Activated CD4-positive, alpha-beta T cell treated with anti-CD3 and anti-CD28 coated beads for 1 hour (primary cell): Measurements from ENCODE around the gene ITPRID2.

Experiments
- DNase-seq: peaks from one replicate; pipeline ENCODE4 v3.0.0-alpha.2; 2020

Gene ITPRID2

GRCh38 chr2:181882246-181883020, 9.1 kb upstream of the ITPRID2 start:
- DNase-seq: no peak

GRCh38 chr2:181884601-181885000, 6.9 kb upstream of the ITPRID2 start:
- no peak for DNase-seq

DNA sequence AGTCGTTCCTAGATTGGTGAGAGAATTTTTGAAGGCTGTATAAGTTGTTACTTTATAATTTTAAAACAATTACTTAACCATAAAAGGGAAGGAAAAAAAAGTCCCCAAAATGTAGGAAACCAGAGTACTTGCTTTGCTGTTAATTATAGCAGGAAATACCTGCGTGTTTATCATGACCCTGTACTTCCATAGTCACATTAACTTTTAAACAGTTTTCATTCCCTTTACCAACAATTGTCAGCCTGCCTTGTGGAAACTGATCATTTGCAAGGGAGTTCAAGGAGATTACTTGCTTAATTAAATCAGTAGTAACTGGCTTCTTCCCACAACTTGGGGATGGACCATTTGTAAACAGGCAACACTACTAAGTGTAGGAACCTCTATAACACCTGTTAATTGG, 6.4 kb upstream of the ITPRID2 start:
- DNase-seq: no peak

- no peak for DNase-seq
Observed at GRCh38 chr2:181886192-181886591, 5.3 kb upstream of the ITPRID2 start.

- no peak for DNase-seq
Observed at GRCh38 chr2:181887045-181887444, 4.5 kb upstream of the ITPRID2 start.

- DNase-seq: no peak
Observed at GRCh38 chr2:181889776-181890175, 1.8 kb upstream of the ITPRID2 start.

- DNase-seq: no peak
Observed at GRCh38 chr2:181890271-181890670, 1.3 kb upstream of the ITPRID2 start.

GRCh38 chr2:181891966-181892798, 652 bp downstream of the ITPRID2 start:
- DNase-seq: peak; percentile 40

DNA sequence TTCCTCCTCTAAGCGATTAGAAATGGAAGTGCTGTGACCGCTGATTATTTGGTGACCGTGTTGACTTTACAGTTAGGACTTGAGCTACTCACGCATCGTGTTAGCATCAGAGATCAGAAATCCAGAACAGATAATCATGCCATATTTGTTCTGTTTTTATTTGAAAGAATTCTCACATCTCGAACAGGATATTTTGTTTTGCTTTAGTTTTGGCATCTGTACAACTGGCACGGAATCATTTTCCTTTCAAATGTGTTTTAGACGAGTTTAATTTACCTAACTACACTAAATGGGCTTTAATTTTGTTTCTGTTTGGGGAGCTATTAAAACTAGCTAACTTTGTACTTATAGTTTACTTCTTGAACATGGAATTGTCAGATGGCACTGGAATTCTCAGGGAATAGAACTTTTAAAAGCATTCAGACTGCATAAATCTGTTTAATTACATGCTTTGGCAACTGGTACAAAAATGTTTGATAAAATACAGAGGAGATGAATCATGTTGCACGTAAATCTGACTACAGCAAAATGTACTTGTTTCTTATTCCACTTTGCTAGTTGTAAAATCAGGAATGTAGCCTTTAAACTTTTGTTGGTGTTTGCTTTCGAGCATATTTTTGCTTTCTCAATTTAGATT, 1.4 kb downstream of the ITPRID2 start:
- DNase-seq: no peak

DNA sequence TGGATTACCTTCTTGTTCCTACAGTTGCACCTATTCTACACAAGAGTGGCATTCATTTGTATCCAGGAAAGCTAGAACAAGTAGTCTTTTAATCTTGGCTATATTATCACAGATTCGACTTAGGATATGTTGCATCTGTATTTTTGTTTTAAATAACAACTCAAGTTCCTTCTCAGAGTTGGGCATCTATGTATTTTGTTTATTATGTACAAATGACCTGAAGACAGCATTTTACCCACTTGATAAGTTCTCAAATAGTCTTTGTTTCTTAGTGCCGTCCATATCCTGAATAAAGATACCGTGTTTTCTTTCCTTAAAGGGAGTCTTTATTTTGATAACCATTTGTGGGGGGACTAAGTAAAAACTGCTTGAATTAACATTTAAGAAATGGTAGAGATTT, 2.9 kb downstream of the ITPRID2 start:
- DNase-seq: no peak

GRCh38 chr2:181895818-181896217, 4.3 kb downstream of the ITPRID2 start:
- DNase-seq: no peak

- no peak for DNase-seq
Observed at GRCh38 chr2:181896286-181896685, 4.8 kb downstream of the ITPRID2 start.

DNA sequence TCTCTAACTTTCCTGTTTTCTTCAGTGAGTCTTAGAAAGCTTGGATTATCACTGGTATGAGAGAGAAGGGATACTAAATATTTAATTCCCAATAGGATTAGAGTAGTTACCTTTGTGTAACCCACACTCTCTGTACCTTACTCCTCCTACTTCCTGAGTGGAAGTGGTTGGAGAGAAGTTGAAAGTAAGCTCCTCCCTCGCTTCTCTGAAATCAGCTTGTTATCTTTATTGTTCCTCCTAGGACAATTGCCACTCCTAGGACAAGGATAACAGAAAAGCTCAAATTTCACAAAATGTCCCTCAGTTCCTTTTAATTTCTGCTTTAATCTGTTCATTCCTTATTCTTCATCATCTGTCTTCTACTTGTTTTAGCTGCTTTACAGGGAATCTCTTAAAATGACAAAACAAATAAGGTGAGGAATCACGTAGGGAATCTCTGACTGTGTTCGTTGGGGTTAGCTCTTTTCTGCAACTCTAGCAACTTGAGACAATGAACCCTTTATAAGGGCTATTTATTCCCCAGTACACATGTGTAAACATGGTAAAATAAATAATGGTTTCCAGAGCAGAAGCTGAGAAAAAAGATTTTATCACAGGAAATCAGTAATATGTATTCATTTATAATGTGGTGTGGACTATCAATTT, 8.6 kb downstream of the ITPRID2 start:
- DNase-seq: no peak

DNA sequence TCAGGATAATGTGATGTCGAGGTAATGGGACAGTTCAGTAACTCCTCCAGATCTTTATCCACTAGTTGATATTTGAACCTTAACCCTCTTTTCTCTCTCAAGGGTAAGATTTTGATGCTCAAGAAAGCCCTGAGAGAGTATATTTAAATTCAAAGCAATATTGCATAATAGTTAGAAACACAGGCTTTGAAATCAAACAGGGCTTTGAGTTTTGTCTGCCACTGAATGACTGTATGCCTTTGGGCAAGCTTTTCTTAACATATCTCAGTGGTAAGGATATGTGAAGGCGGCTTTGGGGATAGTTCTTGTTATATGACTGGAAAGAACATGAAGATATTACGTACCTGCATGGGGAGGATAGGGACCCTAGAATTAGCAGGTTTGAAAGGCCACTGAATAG, 11.1 kb downstream of the ITPRID2 start:
- DNase-seq: no peak

DNA sequence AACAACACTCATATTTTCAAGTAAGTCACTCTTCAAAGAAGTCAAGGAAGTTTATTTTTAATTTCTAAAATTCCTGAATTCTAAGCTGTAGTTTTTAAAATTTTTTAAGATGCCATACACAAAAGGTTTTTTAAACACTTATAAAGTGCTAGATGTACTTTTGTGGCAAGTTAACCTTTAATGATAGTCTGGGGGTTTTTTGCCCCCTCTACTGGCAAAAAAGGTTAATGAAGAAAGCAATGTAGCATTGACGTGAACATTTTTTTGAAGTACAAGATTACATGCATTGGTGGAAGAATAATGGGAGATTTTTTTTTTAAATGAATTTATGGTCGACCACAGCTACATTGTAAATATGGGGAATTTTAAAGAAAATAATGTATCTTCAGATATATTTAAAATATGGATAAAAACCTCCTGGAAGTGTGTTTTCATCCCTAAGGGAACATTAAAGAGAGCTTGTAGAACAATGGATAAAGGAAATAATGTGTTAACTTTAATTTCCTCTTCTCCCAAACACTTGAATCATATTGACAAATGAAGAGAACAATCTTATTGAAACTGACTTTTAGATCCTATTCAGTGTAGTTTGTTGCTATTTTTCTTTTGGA, 12.6 kb downstream of the ITPRID2 start:
- DNase-seq: no peak

GRCh38 chr2:181907057-181907456, 15.5 kb downstream of the ITPRID2 start:
- DNase-seq: no peak

- no peak for DNase-seq
Observed at GRCh38 chr2:181907635-181908034, 16.1 kb downstream of the ITPRID2 start.

GRCh38 chr2:181910028-181910831, 18.7 kb downstream of the ITPRID2 start:
- DNase-seq: no peak

- DNase-seq: no peak
Observed at GRCh38 chr2:181911830-181912229, 20.3 kb downstream of the ITPRID2 start.

GRCh38 chr2:181915102-181915501, 23.6 kb downstream of the ITPRID2 start:
- DNase-seq: no peak

- DNase-seq: no peak
Observed at GRCh38 chr2:181916726-181917718, 25.5 kb downstream of the ITPRID2 start.
